CD4-positive, CD25-positive, alpha-beta regulatory T cell (primary cell): ENCODE results near the gene RPS19BP1. TPM values are rescaled to one million over a fixed set of nuclear protein-coding genes. Genes with fewer than 3 reads are reported as not detected.

Source experiments
- ATAC-seq, 2 donors: fragments of 150-1000 bp; cut with Tn5 transposase; one replicate each; pipeline ENCODE4 v1.10.0; 2021; ENCODE audit warnings: low read depth in 2 of 2, moderate number of reproducible peaks in 2 of 2, moderate library complexity in 1 of 2
- DNase-seq, 3 donors: peaks; one replicate each; pipeline versions ENCODE4 v3.0.0 to v3.0.0-alpha.2; 2012 to 2022; ENCODE audit warnings: mixed read lengths in 1 of 3
- H3K27ac ChIP-seq: one replicate; pipeline ENCODE4 v1.7.0; 2013; ENCODE audit warnings: mild to moderate bottlenecking, low read length; ENCODE audit not compliant: insufficient read depth, poor library complexity, severe bottlenecking
- H3K27me3 ChIP-seq: one replicate; pipeline ENCODE4 v1.7.0; 2013; ENCODE audit warnings: low read length; ENCODE audit not compliant: control insufficient read depth, insufficient read depth
- H3K36me3 ChIP-seq: one replicate; pipeline ENCODE4 v1.7.0; 2013; ENCODE audit warnings: mild to moderate bottlenecking, low read length, moderate library complexity; ENCODE audit not compliant: control insufficient read depth, insufficient read depth
- H3K4me1 ChIP-seq: 2 replicates; pipeline ENCODE4 v1.7.0; 2013; ENCODE audit warnings: mild to moderate bottlenecking, low read length; ENCODE audit not compliant: insufficient read depth, control insufficient read depth, poor library complexity, severe bottlenecking
- H3K4me3 ChIP-seq: one replicate; pipeline ENCODE4 v1.7.0; 2013; ENCODE audit warnings: low read depth, mild to moderate bottlenecking, low read length, moderate library complexity
- H3K9me3 ChIP-seq, 2 experiments: 1 replicate in 1 of 2; 2 replicates in 1 of 2; pipeline ENCODE4 v1.7.0; 2013; ENCODE audit warnings: low read length in 2 of 2, mild to moderate bottlenecking in 1 of 2, moderate library complexity in 1 of 2; ENCODE audit not compliant: control insufficient read depth in 2 of 2
- H3K27ac Mint-ChIP-seq, 3 donors: one replicate each; pipeline ENCODE4 v1.8.0; 2020 to 2022; ENCODE audit warnings: mild to moderate bottlenecking in 3 of 3, mixed read lengths in 3 of 3, moderate library complexity in 2 of 3
- H3K27me3 Mint-ChIP-seq: one replicate; pipeline ENCODE4 v1.8.0; 2022; ENCODE audit warnings: mild to moderate bottlenecking, mixed read lengths
- H3K36me3 Mint-ChIP-seq: one replicate; pipeline ENCODE4 v1.8.0; 2020; ENCODE audit warnings: mixed read lengths
- H3K4me1 Mint-ChIP-seq, 4 donors: one replicate each; pipeline ENCODE4 v1.8.0; 2020 to 2022; ENCODE audit warnings: mixed read lengths in 4 of 4, mild to moderate bottlenecking in 1 of 4
- H3K4me3 Mint-ChIP-seq, 4 donors: one replicate each; pipeline ENCODE4 v1.8.0; 2020 to 2022; ENCODE audit warnings: mild to moderate bottlenecking in 4 of 4, mixed read lengths in 4 of 4, moderate library complexity in 3 of 4
- H3K9me3 Mint-ChIP-seq, 7 donors: one replicate each; pipeline ENCODE4 v1.8.0; 2020 to 2022; ENCODE audit warnings: mixed read lengths in 7 of 7, mild to moderate bottlenecking in 3 of 7, moderate library complexity in 2 of 7
- polyA plus RNA-seq, 4 donors: library from polyadenylated mRNA; unstranded; fragments of 300-500 nt; fragmentation: Illumina TruSeq; gene quantifications; one replicate each; pipeline ENCODE4 v1.2.3, GENCODE V29; 2021
- total RNA-seq: library from RNA; stranded (reverse); gene quantifications from one replicate; pipeline ENCODE4 v1.2.3, GENCODE V29; 2022

Gene RPS19BP1
- total RNA-seq (42.9 TPM), polyA plus RNA-seq (100 to 1,000 TPM; 102 to 117 (median 110) TPM)

GRCh38 chr22:39532215-39533073, at the start of gene RPS19BP1:
Gene RPS19BP1 (minus strand): TSS chr22:39532748. CDS start chr22:39532738, 10 bp downstream.
- H3K4me3 ChIP-seq, result peak within 1 kb of the TSS; percentile 90
- peak within 1 kb of the TSS; percentile 94 to 97 (median 96) for H3K27ac Mint-ChIP-seq
- no peaks in the 10 kb centered on the region for H3K27me3 ChIP-seq
- DNase-seq, result peak; percentile 98 to 100 (median 99)
- peaks cover 13% of the 10 kb centered on the region for H3K36me3 Mint-ChIP-seq
- peaks cover 9% of the 10 kb centered on the region for H3K27me3 Mint-ChIP-seq
- H3K9me3 Mint-ChIP-seq, result peaks cover 0 to 2% (median 0%) of the 10 kb centered on the region in 7 donors
- ATAC-seq, result peak; percentile 84 to 86
- H3K4me3 Mint-ChIP-seq, result peak within 1 kb of the TSS; percentile 89 to 98 (median 96)
- peaks cover 14% of the 10 kb centered on the region for H3K36me3 ChIP-seq
- no peaks in the 10 kb centered on the region for H3K9me3 ChIP-seq
- H3K27ac ChIP-seq, result peak within 1 kb of the TSS; percentile 89
- peaks cover 58% of the 10 kb centered on the region for H3K4me1 ChIP-seq
- H3K4me1 Mint-ChIP-seq, result peaks cover 0 to 57% (median 33%) of the 10 kb centered on the region in 4 donors

GRCh38 chr22:39581303-39581702, 48.8 kb upstream of the RPS19BP1 start:
- DNase-seq (no peak), ATAC-seq (no peak)
- H3K36me3 Mint-ChIP-seq, result peaks cover 8% of the 10 kb centered on the region
- no peaks in the 10 kb centered on the region for H3K9me3 ChIP-seq
- peaks cover 20% of the 10 kb centered on the region for H3K27me3 Mint-ChIP-seq
- no peak overlapping the region for H3K4me3 ChIP-seq
- H3K4me1 Mint-ChIP-seq, result no peaks in the 10 kb centered on the region
- H3K27ac Mint-ChIP-seq, result no peak overlapping the region
- peaks cover 0 to 10% (median 1%) of the 10 kb centered on the region in 7 donors for H3K9me3 Mint-ChIP-seq
- no peaks in the 10 kb centered on the region for H3K4me1 ChIP-seq
- no peaks in the 10 kb centered on the region for H3K27me3 ChIP-seq
- no peak overlapping the region for H3K4me3 Mint-ChIP-seq
- no peak overlapping the region for H3K27ac ChIP-seq
- no peaks in the 10 kb centered on the region for H3K36me3 ChIP-seq

- no peak for ATAC-seq
Observed at GRCh38 chr22:39580795-39581194, 48.2 kb upstream of the RPS19BP1 start.

GRCh38 chr22:39580006-39580441, 47.5 kb upstream of the RPS19BP1 start:
- Mint-ChIP-seq H3K27me3 (peaks cover 20% of the 10 kb centered on the region), H3K9me3 (peaks cover 0 to 10% (median 1%) of the 10 kb centered on the region in 7 donors), H3K36me3 (peaks cover 8% of the 10 kb centered on the region), H3K4me3 (no peak overlapping the region), H3K27ac (no peak overlapping the region), H3K4me1 (no peaks in the 10 kb centered on the region)
- Histone ChIP-seq H3K27me3 (no peaks in the 10 kb centered on the region), H3K4me1 (no peaks in the 10 kb centered on the region), H3K9me3 (no peaks in the 10 kb centered on the region), H3K4me3 (no peak overlapping the region), H3K27ac (no peak overlapping the region), H3K36me3 (no peaks in the 10 kb centered on the region)
- no peak for ATAC-seq
- DNase-seq, result no peak

More at GRCh38 chr22:39580795-39581194, 48.2 kb upstream of the RPS19BP1 start:
- no peaks in the 10 kb centered on the region for H3K4me1 ChIP-seq
- H3K27ac Mint-ChIP-seq, result no peak overlapping the region
- no peak overlapping the region for H3K27ac ChIP-seq
- H3K27me3 Mint-ChIP-seq, result peaks cover 20% of the 10 kb centered on the region
- H3K4me3 ChIP-seq, result no peak overlapping the region
- H3K4me1 Mint-ChIP-seq, result no peaks in the 10 kb centered on the region
- no peak overlapping the region for H3K4me3 Mint-ChIP-seq
- DNase-seq, result no peak
- H3K9me3 Mint-ChIP-seq, result peaks cover 0 to 10% (median 1%) of the 10 kb centered on the region in 7 donors
- no peaks in the 10 kb centered on the region for H3K36me3 ChIP-seq
- H3K27me3 ChIP-seq, result no peaks in the 10 kb centered on the region
- no peaks in the 10 kb centered on the region for H3K9me3 ChIP-seq
- H3K36me3 Mint-ChIP-seq, result peaks cover 8% of the 10 kb centered on the region

- H3K36me3 Mint-ChIP-seq, result peaks cover 2% of the 10 kb centered on the region
- Histone ChIP-seq H3K27me3 (no peaks in the 10 kb centered on the region), H3K36me3 (no peaks in the 10 kb centered on the region), H3K27ac (no peak overlapping the region), H3K4me3 (no peak overlapping the region), H3K9me3 (no peaks in the 10 kb centered on the region), H3K4me1 (no peaks in the 10 kb centered on the region)
- DNase-seq (no peak), ATAC-seq (no peak)
- no peaks in the 10 kb centered on the region for H3K4me1 Mint-ChIP-seq
- no peak overlapping the region for H3K4me3 Mint-ChIP-seq
- H3K27me3 Mint-ChIP-seq, result peaks cover 20% of the 10 kb centered on the region
- H3K9me3 Mint-ChIP-seq, result peaks cover 0 to 5% (median 0%) of the 10 kb centered on the region in 7 donors
- no peak overlapping the region for H3K27ac Mint-ChIP-seq
Observed at GRCh38 chr22:39577900-39578299, 45.4 kb upstream of the RPS19BP1 start.

GRCh38 chr22:39577366-39577765, 44.8 kb upstream of the RPS19BP1 start:
- H3K36me3 ChIP-seq, result no peaks in the 10 kb centered on the region
- H3K27me3 Mint-ChIP-seq, result peaks cover 20% of the 10 kb centered on the region

GRCh38 chr22:39576027-39576426, 43.5 kb upstream of the RPS19BP1 start:
- DNase-seq (no peak), ATAC-seq (no peak)
- no peak overlapping the region for H3K4me3 ChIP-seq
- H3K36me3 Mint-ChIP-seq, result no peaks in the 10 kb centered on the region
- H3K27me3 ChIP-seq, result no peaks in the 10 kb centered on the region
- peaks cover 24% of the 10 kb centered on the region for H3K27me3 Mint-ChIP-seq
- H3K36me3 ChIP-seq, result no peaks in the 10 kb centered on the region
- H3K27ac Mint-ChIP-seq, result no peak overlapping the region
- no peak overlapping the region for H3K4me3 Mint-ChIP-seq
- no peaks in the 10 kb centered on the region for H3K4me1 ChIP-seq
- H3K27ac ChIP-seq, result no peak overlapping the region
- no peaks in the 10 kb centered on the region for H3K9me3 ChIP-seq
- H3K9me3 Mint-ChIP-seq, result peaks cover 0 to 1% (median 0%) of the 10 kb centered on the region in 7 donors
- H3K4me1 Mint-ChIP-seq, result peaks cover 0 to 3% (median 0%) of the 10 kb centered on the region in 4 donors

More at GRCh38 chr22:39577366-39577765, 44.8 kb upstream of the RPS19BP1 start:
- ATAC-seq (no peak), DNase-seq (no peak)
- no peak overlapping the region for H3K27ac Mint-ChIP-seq
- Histone ChIP-seq H3K4me3 (no peak overlapping the region), H3K27ac (no peak overlapping the region), H3K4me1 (no peaks in the 10 kb centered on the region), H3K27me3 (no peaks in the 10 kb centered on the region), H3K9me3 (no peaks in the 10 kb centered on the region)
- H3K4me3 Mint-ChIP-seq, result peak overlapping the region in 1 of 4 donors; percentile 27
- peaks cover 0 to 4% (median 0%) of the 10 kb centered on the region in 7 donors for H3K9me3 Mint-ChIP-seq
- H3K4me1 Mint-ChIP-seq, result no peaks in the 10 kb centered on the region
- no peaks in the 10 kb centered on the region for H3K36me3 Mint-ChIP-seq
